Retinal pigment epithelial cell (primary cell): ENCODE results near the gene DHRSX.
"Not testable (repeated sequence)": the region's sequence is repeated elsewhere in the genome, so short reads cannot be mapped to it uniquely, and the experiment has no call there.

ENCODE experiments used
- DNase-seq: peaks from one replicate; pipeline ENCODE4 v3.0.0-alpha.2; 2010; ENCODE audit warnings: low read depth
- H3K4me3 ChIP-seq: 2 replicates; pipeline ENCODE4 v1.5.1; 2011; ENCODE audit warnings: mild to moderate bottlenecking, low read length, control low read depth, moderate library complexity
- CTCF ChIP-seq: conservative IDR thresholded peaks from 2 replicates; pipeline ENCODE4 v1.5.1; 2011; ENCODE audit warnings: low read depth, low read length, control low read depth, inconsistent platforms

Gene DHRSX

GRCh38 chrX:2369206-2369605 lies 131.6 kb downstream of the DHRSX start:
- TF ChIP-seq CTCF: no peak
- DNase-seq: no peak
- H3K4me3 ChIP-seq: no peak overlapping the region

- no peak overlapping the region for H3K4me3 ChIP-seq
- TF ChIP-seq CTCF: no peak
- DNase-seq: no peak
These were observed 140.0 kb downstream of the DHRSX start for GRCh38 chrX:2360731-2361130.

GRCh38 chrX:2359522-2359921 lies 141.3 kb downstream of the DHRSX start:
- H3K4me3 ChIP-seq, DNase-seq: not testable (repeated sequence)

GRCh38 chrX:2351999-2352995 lies 148.5 kb downstream of the DHRSX start:
- TF ChIP-seq CTCF: no peak
- H3K4me3 ChIP-seq: no peak overlapping the region
- peak; percentile 28 for DNase-seq

- H3K4me3 ChIP-seq: no peak overlapping the region
- no peak for TF ChIP-seq CTCF
- DNase-seq: no peak
These were observed 149.5 kb downstream of the DHRSX start for GRCh38 chrX:2351321-2351720.

GRCh38 chrX:2350703-2351102 lies 150.1 kb downstream of the DHRSX start:
- H3K4me3 ChIP-seq, DNase-seq: not testable (repeated sequence)

GRCh38 chrX:2350036-2350435 lies 150.7 kb downstream of the DHRSX start:
- not testable (repeated sequence) for DNase-seq, H3K4me3 ChIP-seq

- no peak for TF ChIP-seq CTCF
- H3K4me3 ChIP-seq: no peak overlapping the region
These were observed 152.6 kb downstream of the DHRSX start for GRCh38 chrX:2348211-2348610.

More at GRCh38 chrX:2348211-2348610, 152.6 kb downstream of the DHRSX start:
- no peak for DNase-seq
